Naive thymus-derived CD8-positive, alpha-beta T cell (primary cell): Measurements from ENCODE around the gene HSD17B12. TPM values are rescaled to one million over a fixed set of nuclear protein-coding genes. Genes with fewer than 3 reads are reported as not detected.
"Not testable (repeated sequence)": the region's sequence is repeated elsewhere in the genome, so short reads cannot be mapped to it uniquely, and the experiment has no call there.

ENCODE experiments used
- ATAC-seq, 2 donors: fragments of 150-1000 bp; cut with Tn5 transposase in 1 of 2; sonication (Bioruptor Pico), chemical (Tn5 transposase) in 1 of 2; 1 replicate in 1 of 2; 2 replicates in 1 of 2; pipeline ENCODE4 v1.10.0; 2021; ENCODE audit warnings: mild to moderate bottlenecking in 2 of 2, moderate library complexity in 2 of 2
- POLR2A ChIA-PET: fragments of 350-600 bp; sonication (Branson Sonifier 250); formaldehyde crosslinking; loops from one replicate; lab custom pipeline; 2021; ENCODE audit warnings: antibody characterized with exemption; lab: Charles Lee
- DNase-seq, 10 donors: peaks; one replicate each; pipeline versions ENCODE4 v3.0.0 to v3.0.0-alpha.2; 2020 to 2022
- H3K27ac Mint-ChIP-seq, 10 donors: one replicate each; pipeline ENCODE4 v1.8.0; 2020 to 2022; ENCODE audit warnings: mild to moderate bottlenecking in 10 of 10, mixed read lengths in 10 of 10, moderate library complexity in 4 of 10, inconsistent platforms in 1 of 10
- H3K27me3 Mint-ChIP-seq, 5 donors: one replicate each; pipeline ENCODE4 v1.8.0; 2021 to 2022; ENCODE audit warnings: mixed read lengths in 5 of 5
- H3K36me3 Mint-ChIP-seq, 3 donors: one replicate each; pipeline ENCODE4 v1.8.0; 2020 to 2022; ENCODE audit warnings: mixed read lengths in 3 of 3, mild to moderate bottlenecking in 2 of 3, inconsistent platforms in 1 of 3
- H3K4me1 Mint-ChIP-seq, 4 donors: one replicate each; pipeline ENCODE4 v1.8.0; 2021 to 2022; ENCODE audit warnings: mixed read lengths in 4 of 4
- H3K4me3 Mint-ChIP-seq, 10 donors: one replicate each; pipeline ENCODE4 v1.8.0; 2020 to 2022; ENCODE audit warnings: mild to moderate bottlenecking in 10 of 10, mixed read lengths in 10 of 10, moderate library complexity in 6 of 10, inconsistent platforms in 1 of 10
- H3K9me3 Mint-ChIP-seq, 9 donors: one replicate each; pipeline ENCODE4 v1.8.0; 2020 to 2022; ENCODE audit warnings: mixed read lengths in 9 of 9, mild to moderate bottlenecking in 3 of 9, inconsistent platforms in 1 of 9, moderate library complexity in 1 of 9
- polyA plus RNA-seq, 3 donors: library from polyadenylated mRNA; unstranded; fragments of 300-500 nt; fragmentation: Illumina TruSeq; gene quantifications; one replicate each; pipeline ENCODE4 v1.2.3, GENCODE V29; 2021
- total RNA-seq, 8 experiments: library from RNA in 2 of 8; stranded (reverse) in 2 of 8; gene quantifications; one replicate each; pipeline ENCODE4 v1.2.3 and lab custom pipeline; 2021 to 2026

HSD17B12 gene
- total and polyA plus RNA-seq, 5 experiments from 2014 or later = 23.3 to 37.2 (median 26.4) TPM

DNA sequence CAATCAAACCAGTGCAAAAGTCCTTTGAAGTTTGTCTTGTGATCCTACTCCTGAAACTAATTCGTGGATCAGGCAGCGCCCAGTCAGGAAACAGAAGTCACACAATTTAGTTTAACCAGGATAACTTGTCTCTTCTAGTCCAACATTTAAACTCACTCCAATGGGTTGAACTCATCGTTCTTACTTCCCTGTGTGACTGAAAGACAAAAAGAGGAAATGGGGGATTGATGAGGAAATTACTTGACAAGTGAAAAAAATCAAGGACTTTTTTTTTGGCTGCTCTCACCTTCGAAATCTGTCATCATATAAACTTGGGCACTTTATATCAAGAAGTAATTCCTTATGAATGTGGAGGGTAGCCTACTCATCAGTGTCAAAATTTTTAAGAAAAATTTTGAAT is 78.4 kb downstream of the HSD17B12 start:
- Mint-ChIP-seq H3K4me3 (no peak overlapping the region), H3K27me3 (no peaks in the 10 kb centered on the region), H3K4me1 (no peaks in the 10 kb centered on the region), H3K36me3 (peaks cover 40 to 66% (median 58%) of the 10 kb centered on the region in 3 donors), H3K9me3 (peaks cover 0 to 11% (median 4%) of the 10 kb centered on the region in 9 donors), H3K27ac (no peak overlapping the region)
- POLR2A ChIA-PET = no interaction called here
- no peak for DNase-seq
- no peak for ATAC-seq

DNA sequence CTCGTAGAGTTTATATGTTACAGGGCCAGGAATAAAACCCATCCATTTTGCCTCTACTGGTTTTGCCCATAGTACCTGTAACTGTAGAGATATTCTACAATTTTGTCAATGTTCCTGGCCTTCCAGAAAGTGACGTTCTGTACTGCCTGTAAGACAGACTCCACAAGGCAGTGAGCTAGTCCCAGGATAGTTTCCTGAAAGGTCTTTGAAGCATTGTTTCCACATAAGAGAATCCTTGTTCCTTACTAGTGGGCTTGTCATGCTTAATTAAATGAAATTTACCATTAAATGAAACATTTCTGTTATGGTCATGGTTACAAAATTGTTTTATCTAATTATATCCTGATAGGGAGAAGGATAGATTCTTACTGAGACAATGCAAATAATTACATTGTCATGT is 80.4 kb downstream of the HSD17B12 start:
- no peak for DNase-seq
- POLR2A ChIA-PET = no interaction called here
- no peak for ATAC-seq
- H3K27ac Mint-ChIP-seq = no peak overlapping the region
- peaks cover 0 to 30% (median 19%) of the 10 kb centered on the region in 9 donors for H3K9me3 Mint-ChIP-seq
- H3K27me3 Mint-ChIP-seq = no peaks in the 10 kb centered on the region
- no peak overlapping the region for H3K4me3 Mint-ChIP-seq
- H3K36me3 Mint-ChIP-seq = peaks cover 41 to 68% (median 50%) of the 10 kb centered on the region in 3 donors
- no peaks in the 10 kb centered on the region for H3K4me1 Mint-ChIP-seq

DNA sequence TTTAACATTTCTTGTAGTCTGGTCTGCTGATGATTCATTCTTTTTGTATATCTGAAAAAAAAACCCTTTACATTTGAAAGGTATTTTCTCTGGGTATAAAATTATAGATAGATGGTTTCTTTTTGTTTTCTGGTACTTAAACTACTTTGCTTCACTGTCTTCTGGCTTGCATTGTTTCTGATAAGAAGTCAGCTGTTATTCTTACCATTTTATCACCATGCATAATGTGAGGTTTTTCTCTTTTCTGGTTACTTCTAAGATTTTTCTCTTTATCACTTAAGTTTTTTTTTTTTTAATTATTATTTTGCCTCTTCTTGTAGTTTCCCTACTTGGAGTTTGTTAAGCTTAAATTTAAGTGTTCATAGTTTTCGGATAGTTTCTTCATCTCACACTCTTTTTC is 84.7 kb downstream of the HSD17B12 start:
- no peak overlapping the region for H3K4me3 Mint-ChIP-seq
- no peak for DNase-seq
- peaks cover 2 to 33% (median 25%) of the 10 kb centered on the region in 9 donors for H3K9me3 Mint-ChIP-seq
- POLR2A ChIA-PET = no interaction called here
- H3K4me1 Mint-ChIP-seq = peaks cover 0 to 2% (median 0%) of the 10 kb centered on the region in 4 donors
- ATAC-seq = no peak
- H3K36me3 Mint-ChIP-seq = peaks cover 33 to 72% (median 34%) of the 10 kb centered on the region in 3 donors
- H3K27me3 Mint-ChIP-seq = no peaks in the 10 kb centered on the region
- H3K27ac Mint-ChIP-seq = no peak overlapping the region

- POLR2A ChIA-PET, H3K27ac Mint-ChIP-seq, DNase-seq, H3K27me3 Mint-ChIP-seq, ATAC-seq, H3K4me1 Mint-ChIP-seq, H3K4me3 Mint-ChIP-seq: not testable (repeated sequence)
- H3K9me3 Mint-ChIP-seq = peaks cover 2 to 29% (median 24%) of the 10 kb centered on the region in 9 donors
- peaks cover 36 to 69% (median 38%) of the 10 kb centered on the region in 3 donors for H3K36me3 Mint-ChIP-seq
These were observed 88.1 kb downstream of the HSD17B12 start for GRCh38 chr11:43768654-43769053.

DNA sequence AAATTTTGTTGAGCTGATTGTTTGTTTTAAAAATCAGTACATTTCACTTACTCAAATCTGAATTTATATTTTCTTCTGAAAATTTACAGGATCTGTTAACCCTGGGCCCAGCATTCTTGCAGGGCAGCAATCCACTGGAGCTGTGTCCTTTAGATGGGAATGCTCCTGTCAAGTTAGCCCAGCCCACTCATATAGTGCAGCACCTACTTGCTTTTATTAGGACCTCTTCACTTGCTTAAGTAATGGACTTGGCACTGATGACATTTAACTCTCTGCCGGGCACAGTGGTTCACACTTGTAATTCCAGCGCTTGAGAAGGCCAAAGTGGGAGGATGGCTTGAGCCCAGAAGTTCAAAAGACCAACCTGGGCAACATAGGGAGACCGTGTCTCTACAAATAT is 89.6 kb downstream of the HSD17B12 start:
- no peaks in the 10 kb centered on the region for H3K27me3 Mint-ChIP-seq
- peaks cover 0 to 3% (median 0%) of the 10 kb centered on the region in 4 donors for H3K4me1 Mint-ChIP-seq
- H3K36me3 Mint-ChIP-seq = peaks cover 33 to 72% (median 37%) of the 10 kb centered on the region in 3 donors
- POLR2A ChIA-PET = no interaction called here
- peaks cover 2 to 20% (median 17%) of the 10 kb centered on the region in 9 donors for H3K9me3 Mint-ChIP-seq
- no peak for ATAC-seq
- no peak for DNase-seq
- no peak overlapping the region for H3K4me3 Mint-ChIP-seq
- no peak overlapping the region for H3K27ac Mint-ChIP-seq

DNA sequence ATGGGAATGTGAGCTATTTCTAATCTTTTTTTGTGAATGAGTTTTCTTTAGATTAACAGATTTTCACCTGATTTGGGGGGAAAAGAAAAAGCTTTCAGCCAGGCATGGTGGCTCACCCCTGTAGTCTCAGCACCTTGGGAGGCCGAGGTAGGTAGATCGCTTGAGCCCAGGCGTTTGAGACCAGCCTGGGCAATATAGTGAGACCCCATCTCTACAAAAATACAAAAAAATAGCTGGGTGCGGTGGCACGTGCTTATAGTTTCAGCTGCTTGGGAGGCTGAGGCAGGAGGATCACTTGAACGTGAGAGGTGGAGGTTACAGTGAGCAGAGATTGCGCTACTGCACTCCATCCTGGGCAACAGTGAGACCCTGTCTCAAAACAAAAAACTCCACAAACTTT is 92.2 kb downstream of the HSD17B12 start:
- Mint-ChIP-seq H3K9me3 (peaks cover 0 to 16% (median 8%) of the 10 kb centered on the region in 9 donors), H3K4me3 (no peak overlapping the region), H3K27ac (no peak overlapping the region), H3K36me3 (peaks cover 21 to 55% (median 25%) of the 10 kb centered on the region in 3 donors), H3K4me1 (peaks cover 0 to 1% (median 0%) of the 10 kb centered on the region in 4 donors), H3K27me3 (no peaks in the 10 kb centered on the region)
- DNase-seq (no peak), ATAC-seq (no peak)
- POLR2A ChIA-PET = no interaction called here

GRCh38 chr11:43774786-43775185 is 94.2 kb downstream of the HSD17B12 start:
- Mint-ChIP-seq H3K36me3 (peaks cover 25 to 49% (median 27%) of the 10 kb centered on the region in 3 donors), H3K4me3 (no peak overlapping the region), H3K4me1 (peaks cover 0 to 1% (median 0%) of the 10 kb centered on the region in 4 donors), H3K9me3 (peaks cover 0 to 21% (median 9%) of the 10 kb centered on the region in 9 donors), H3K27me3 (no peaks in the 10 kb centered on the region), H3K27ac (no peak overlapping the region)
- DNase-seq (no peak), ATAC-seq (no peak)
- POLR2A ChIA-PET = no interaction called here

DNA sequence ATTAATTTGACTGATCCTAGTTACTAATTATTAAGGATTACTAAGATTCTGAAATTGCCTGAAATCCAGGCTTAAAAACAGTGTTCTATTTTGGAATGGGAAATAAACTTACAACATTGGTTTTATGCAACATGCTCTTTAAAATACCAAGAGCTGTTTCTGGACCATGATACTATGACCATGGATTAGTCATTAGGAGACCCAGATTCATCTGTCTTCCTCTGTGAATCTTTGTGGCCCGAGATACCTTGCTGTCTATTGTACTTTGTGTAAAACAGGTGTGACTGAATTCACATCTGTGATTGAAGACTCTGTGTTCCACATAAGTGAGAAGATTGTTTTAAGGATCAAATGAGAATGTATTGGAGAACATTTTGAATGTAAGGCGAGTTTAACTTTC is 98.8 kb downstream of the HSD17B12 start:
- Mint-ChIP-seq H3K27me3 (no peaks in the 10 kb centered on the region), H3K36me3 (peaks cover 17 to 48% (median 29%) of the 10 kb centered on the region in 3 donors), H3K4me3 (no peak overlapping the region), H3K4me1 (no peaks in the 10 kb centered on the region), H3K27ac (no peak overlapping the region), H3K9me3 (peaks cover under 1 to 47% (median 25%) of the 10 kb centered on the region in 9 donors)
- POLR2A ChIA-PET = no interaction called here
- ATAC-seq (no peak), DNase-seq (no peak)

DNA sequence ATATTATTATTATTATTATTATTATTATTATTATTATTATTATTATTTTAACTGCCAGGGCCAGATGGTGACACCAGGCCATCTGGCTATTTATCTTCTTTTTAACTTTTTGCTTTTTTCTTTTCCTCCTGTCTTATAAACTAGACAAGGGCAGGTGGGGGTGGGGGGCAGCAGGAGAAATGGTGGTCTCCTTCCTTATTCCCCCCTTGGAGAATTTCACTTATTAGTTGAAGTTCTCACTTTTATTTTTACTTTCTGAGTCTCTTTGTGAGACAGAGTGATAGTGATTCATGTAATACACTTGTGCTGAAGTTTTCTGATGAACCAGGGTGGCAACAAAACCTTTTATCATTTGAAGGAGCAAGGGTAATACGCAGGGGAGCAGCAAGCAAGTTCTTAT is 103.8 kb downstream of the HSD17B12 start:
- Mint-ChIP-seq H3K27ac (no peak overlapping the region), H3K36me3 (peaks cover 39 to 61% (median 39%) of the 10 kb centered on the region in 3 donors), H3K4me3 (no peak overlapping the region), H3K27me3 (no peaks in the 10 kb centered on the region), H3K4me1 (peaks cover 0 to 16% (median under 1%) of the 10 kb centered on the region in 4 donors), H3K9me3 (peaks cover 3 to 51% (median 35%) of the 10 kb centered on the region in 9 donors)
- DNase-seq (no peak), ATAC-seq (no peak)
- POLR2A ChIA-PET = no interaction called here

DNA sequence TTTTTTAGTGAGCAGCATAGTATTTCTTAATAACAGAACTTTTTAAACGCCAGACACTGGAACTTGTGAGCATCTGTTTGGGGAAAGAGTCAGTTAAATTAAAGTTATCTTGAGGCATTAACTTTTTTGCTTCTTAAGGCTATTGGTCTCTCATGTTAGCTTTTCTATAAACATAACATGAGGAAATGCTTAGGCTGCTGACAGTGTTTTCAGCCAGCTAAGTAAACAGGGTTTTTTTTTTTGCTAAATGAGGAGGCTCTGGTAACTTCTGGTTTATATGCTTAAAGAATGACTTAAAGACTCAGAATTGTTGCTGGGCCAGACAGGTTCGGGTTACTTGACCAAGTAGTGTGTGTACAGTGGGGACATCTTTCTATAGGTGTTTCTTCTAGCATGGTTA is 104.3 kb downstream of the HSD17B12 start:
- Mint-ChIP-seq H3K4me3 (no peak overlapping the region), H3K36me3 (peaks cover 36 to 57% (median 41%) of the 10 kb centered on the region in 3 donors), H3K9me3 (peaks cover 3 to 51% (median 35%) of the 10 kb centered on the region in 9 donors), H3K27me3 (no peaks in the 10 kb centered on the region), H3K4me1 (peaks cover 0 to 16% (median under 1%) of the 10 kb centered on the region in 4 donors), H3K27ac (no peak overlapping the region)
- DNase-seq (no peak), ATAC-seq (no peak)
- POLR2A ChIA-PET = no interaction called here

DNA sequence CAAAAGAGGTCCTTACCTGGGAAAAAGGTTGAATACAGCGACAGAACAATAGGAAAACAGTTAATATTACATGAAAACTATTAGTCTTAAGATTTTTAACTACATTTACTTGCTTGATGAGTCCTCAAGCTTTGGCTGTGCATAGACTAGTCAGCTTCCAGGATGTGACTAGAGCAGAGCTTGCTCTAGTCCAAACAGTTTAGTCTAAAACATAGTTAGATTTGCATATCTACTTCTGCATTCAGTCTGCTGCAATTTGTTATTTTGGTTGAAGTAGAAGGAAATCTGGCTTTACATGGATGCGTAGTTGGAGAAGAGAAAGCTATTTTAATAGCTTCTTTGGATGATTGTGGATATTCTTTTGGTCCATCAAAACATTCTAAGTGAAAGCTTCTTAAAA is 104.8 kb downstream of the HSD17B12 start:
- ATAC-seq = no peak
- DNase-seq = no peak
- POLR2A ChIA-PET = no interaction called here
- Mint-ChIP-seq H3K36me3 (peaks cover 38 to 54% (median 38%) of the 10 kb centered on the region in 3 donors), H3K4me1 (peaks cover 0 to 16% (median under 1%) of the 10 kb centered on the region in 4 donors), H3K9me3 (peaks cover 3 to 51% (median 32%) of the 10 kb centered on the region in 9 donors), H3K27me3 (no peaks in the 10 kb centered on the region), H3K4me3 (no peak overlapping the region), H3K27ac (no peak overlapping the region)

- no peak overlapping the region for H3K27ac Mint-ChIP-seq
- peaks cover 3 to 50% (median 29%) of the 10 kb centered on the region in 9 donors for H3K9me3 Mint-ChIP-seq
- DNase-seq (no peak), ATAC-seq (no peak)
- H3K4me1 Mint-ChIP-seq = peaks cover 0 to 16% (median under 1%) of the 10 kb centered on the region in 4 donors
- H3K27me3 Mint-ChIP-seq = no peaks in the 10 kb centered on the region
- peaks cover 39 to 50% (median 42%) of the 10 kb centered on the region in 3 donors for H3K36me3 Mint-ChIP-seq
- H3K4me3 Mint-ChIP-seq = no peak overlapping the region
- POLR2A ChIA-PET = no interaction called here
These were observed 105.5 kb downstream of the HSD17B12 start for GRCh38 chr11:43786016-43786415.

DNA sequence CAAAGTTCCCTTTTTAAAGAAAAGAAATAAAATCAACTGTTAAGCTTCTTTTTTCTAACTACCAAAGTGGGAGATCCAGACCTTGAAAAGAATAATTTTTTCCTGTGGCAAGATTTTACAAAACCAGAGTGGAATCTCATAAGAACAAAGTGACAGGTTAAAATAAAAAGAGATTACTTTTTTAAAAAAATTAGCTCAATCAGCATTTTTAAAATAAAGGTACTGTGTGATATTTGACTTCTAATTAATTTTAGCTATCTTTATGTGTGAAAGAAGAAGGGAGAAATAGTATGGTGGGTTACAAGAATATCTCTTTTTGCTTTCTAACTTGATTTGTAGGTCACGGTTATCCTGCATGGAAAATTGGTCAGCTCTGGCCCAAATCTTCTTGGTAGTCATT is 107.3 kb downstream of the HSD17B12 start:
- Mint-ChIP-seq H3K4me1 (peaks cover 0 to 16% (median 2%) of the 10 kb centered on the region in 4 donors), H3K4me3 (no peak overlapping the region), H3K36me3 (peaks cover 36 to 43% (median 39%) of the 10 kb centered on the region in 3 donors), H3K27ac (peak overlapping the region in 1 of 10 donors; percentile 27), H3K9me3 (peaks cover 3 to 36% (median 20%) of the 10 kb centered on the region in 9 donors), H3K27me3 (no peaks in the 10 kb centered on the region)
- POLR2A ChIA-PET = no interaction called here
- ATAC-seq (no peak), DNase-seq (no peak)
